OCI-LY3 (cell line): ENCODE data around the gene FBXO17.

Experiments
- H2AFZ ChIP-seq: fragments of 200-600, 300-600 bp; shearing (Covaris generic); 2 replicates; pipeline ENCODE4 v1.6.0; 2014; ENCODE audit warnings: antibody characterized with exemption, low read depth, low read length
- H3K27ac ChIP-seq: fragments of 200-600, 300-600 bp; sonication (generic); 2 replicates; pipeline ENCODE4 v1.5.1; 2014; ENCODE audit warnings: mild to moderate bottlenecking, low read length, moderate library complexity, mixed read lengths
- H3K27me3 ChIP-seq: fragments of 200-600, 300-600 bp; sonication (generic); 2 replicates; pipeline ENCODE4 v1.6.1; 2014; ENCODE audit warnings: low read depth, low read length, mixed read lengths
- H3K36me3 ChIP-seq: fragments of 200-600, 300-600 bp; sonication (generic); replicated peaks from 2 replicates; pipeline ENCODE3; 2014; ENCODE audit warnings: low read depth, low read length, mixed read lengths
- H3K4me1 ChIP-seq: fragments of 300-600, 200-600 bp; sonication (generic); 2 replicates; pipeline ENCODE4 v1.6.1; 2014; ENCODE audit warnings: low read length, mixed read lengths
- H3K4me2 ChIP-seq: fragments of 200-600, 300-600 bp; sonication (generic); 2 replicates; pipeline ENCODE4 v1.6.1; 2014; ENCODE audit warnings: low read length, mixed read lengths
- H3K4me3 ChIP-seq: fragments of 300-600, 200-600 bp; sonication (generic); 2 replicates; pipeline ENCODE4 v1.5.1; 2014; ENCODE audit warnings: antibody characterized with exemption, mild to moderate bottlenecking, low read length, moderate library complexity
- H3K79me2 ChIP-seq: fragments of 300-600, 200-600 bp; shearing (Covaris generic); 2 replicates; pipeline ENCODE4 v1.6.1; 2014; ENCODE audit warnings: mild to moderate bottlenecking, low read length, mixed read lengths
- H3K9ac ChIP-seq: fragments of 300-600, 200-600 bp; shearing (Covaris generic); 2 replicates; pipeline ENCODE4 v1.6.0; 2014; ENCODE audit warnings: mild to moderate bottlenecking, low read length, moderate library complexity
- H3K9me3 ChIP-seq: fragments of 200-600, 300-600 bp; shearing (Covaris generic); 2 replicates; pipeline ENCODE4 v1.6.1; 2014; ENCODE audit warnings: low read length, mixed read lengths; ENCODE audit not compliant: insufficient read depth
- H4K20me1 ChIP-seq: fragments of 200-600, 300-600 bp; sonication (generic); 2 replicates; pipeline ENCODE4 v1.6.1; 2016; ENCODE audit warnings: low read length, mixed read lengths; ENCODE audit not compliant: insufficient read depth
- CTCF ChIP-seq: fragments of 200-600, 300-600 bp; sonication (generic); IDR thresholded peaks from 2 replicates; pipeline ENCODE4 v1.5.1; 2014; ENCODE audit warnings: antibody characterized with exemption, low read length, low read depth
- EZH2phosphoT487 ChIP-seq: fragments of 200-600 bp; shearing (Covaris generic); IDR thresholded peaks from 2 replicates; pipeline ENCODE4 v1.6.1; 2018; ENCODE audit warnings: antibody characterized with exemption, mixed run types, low read depth

Gene FBXO17

GRCh38 chr19:38964738-38965137 is 10.8 kb downstream of the FBXO17 start:
- peaks cover 74% of the 10 kb centered on the region for H3K79me2 ChIP-seq
- H3K36me3 ChIP-seq: peaks cover 53% of the 10 kb centered on the region
- no peak overlapping the region for H2AFZ ChIP-seq
- H3K4me3 ChIP-seq: no peak overlapping the region
- H3K9me3 ChIP-seq: no peaks in the 10 kb centered on the region
- H3K27ac ChIP-seq: no peak overlapping the region
- H3K4me2 ChIP-seq: no peak overlapping the region
- H3K27me3 ChIP-seq: no peaks in the 10 kb centered on the region
- peaks cover 14% of the 10 kb centered on the region for H3K4me1 ChIP-seq
- TF ChIP-seq EZH2phosphoT487 (no peak), CTCF (no peak)
- H3K9ac ChIP-seq: no peak overlapping the region
- peaks cover 20% of the 10 kb centered on the region for H4K20me1 ChIP-seq

- Histone ChIP-seq H3K4me1 (peaks cover 10% of the 10 kb centered on the region), H3K79me2 (peaks cover 46% of the 10 kb centered on the region), H3K9me3 (no peaks in the 10 kb centered on the region), H3K27ac (no peak overlapping the region), H3K4me3 (no peak overlapping the region), H3K9ac (no peak overlapping the region), H2AFZ (no peak overlapping the region), H3K27me3 (no peaks in the 10 kb centered on the region), H4K20me1 (peaks cover 11% of the 10 kb centered on the region), H3K36me3 (peaks cover 53% of the 10 kb centered on the region), H3K4me2 (no peak overlapping the region)
- TF ChIP-seq CTCF (no peak), EZH2phosphoT487 (no peak)
Observed at GRCh38 chr19:38959618-38960017, 15.9 kb downstream of the FBXO17 start.

- Histone ChIP-seq H3K9me3 (no peaks in the 10 kb centered on the region), H3K27ac (no peak overlapping the region), H3K4me2 (no peak overlapping the region), H3K36me3 (peaks cover 47% of the 10 kb centered on the region), H4K20me1 (peaks cover 17% of the 10 kb centered on the region), H3K79me2 (peaks cover 32% of the 10 kb centered on the region), H3K4me1 (peaks cover 10% of the 10 kb centered on the region), H2AFZ (no peak overlapping the region), H3K27me3 (no peaks in the 10 kb centered on the region), H3K9ac (no peak overlapping the region), H3K4me3 (no peak overlapping the region)
- TF ChIP-seq EZH2phosphoT487 (no peak), CTCF (no peak)
Observed at GRCh38 chr19:38958301-38958700, 17.2 kb downstream of the FBXO17 start.

GRCh38 chr19:38956264-38956663 is 19.3 kb downstream of the FBXO17 start:
- Histone ChIP-seq H3K36me3 (peaks cover 52% of the 10 kb centered on the region), H3K79me2 (peaks cover 23% of the 10 kb centered on the region), H3K27ac (no peak overlapping the region), H3K4me3 (no peak overlapping the region), H3K4me2 (no peak overlapping the region), H3K4me1 (no peaks in the 10 kb centered on the region), H3K27me3 (no peaks in the 10 kb centered on the region), H4K20me1 (peaks cover 15% of the 10 kb centered on the region), H3K9ac (no peak overlapping the region), H2AFZ (no peak overlapping the region), H3K9me3 (no peaks in the 10 kb centered on the region)
- TF ChIP-seq EZH2phosphoT487 (no peak), CTCF (no peak)
